Measurements from ENCODE around the gene SEH1L.

DNA sequence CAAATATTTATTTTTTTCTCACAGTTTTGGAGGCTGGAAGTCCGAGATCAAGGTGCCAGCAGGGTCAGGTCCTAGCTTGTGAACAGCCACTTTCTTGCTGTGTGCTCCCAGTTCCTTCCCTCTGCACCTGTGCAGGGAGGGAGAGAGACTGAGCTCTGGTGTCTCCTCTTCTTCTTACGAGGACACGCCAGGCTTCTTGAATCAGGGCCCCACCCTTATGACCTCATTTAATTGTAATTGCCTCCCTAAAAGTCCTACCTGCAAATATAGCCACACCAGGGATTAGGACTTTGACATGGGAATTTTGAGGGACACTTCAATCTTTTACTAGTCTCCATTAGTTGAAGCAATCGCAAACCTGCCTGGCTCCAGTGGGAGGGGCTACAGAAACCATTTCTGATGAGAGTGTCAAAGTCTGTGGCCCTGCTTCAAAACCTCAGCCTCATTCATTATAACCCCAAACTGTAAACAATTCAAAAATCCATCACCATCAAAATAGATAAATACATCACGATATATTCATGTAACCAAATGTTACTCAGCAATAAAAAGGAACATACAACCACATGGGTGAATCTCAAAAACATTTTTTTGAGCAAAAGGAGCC, 18.2 kb upstream of the SEH1L start:
- TF ChIP-seq POLR2AphosphoS5 (IDR thresholded peaks at IDR 0.05) = no peak
- TF ChIP-seq, protein P1, sequence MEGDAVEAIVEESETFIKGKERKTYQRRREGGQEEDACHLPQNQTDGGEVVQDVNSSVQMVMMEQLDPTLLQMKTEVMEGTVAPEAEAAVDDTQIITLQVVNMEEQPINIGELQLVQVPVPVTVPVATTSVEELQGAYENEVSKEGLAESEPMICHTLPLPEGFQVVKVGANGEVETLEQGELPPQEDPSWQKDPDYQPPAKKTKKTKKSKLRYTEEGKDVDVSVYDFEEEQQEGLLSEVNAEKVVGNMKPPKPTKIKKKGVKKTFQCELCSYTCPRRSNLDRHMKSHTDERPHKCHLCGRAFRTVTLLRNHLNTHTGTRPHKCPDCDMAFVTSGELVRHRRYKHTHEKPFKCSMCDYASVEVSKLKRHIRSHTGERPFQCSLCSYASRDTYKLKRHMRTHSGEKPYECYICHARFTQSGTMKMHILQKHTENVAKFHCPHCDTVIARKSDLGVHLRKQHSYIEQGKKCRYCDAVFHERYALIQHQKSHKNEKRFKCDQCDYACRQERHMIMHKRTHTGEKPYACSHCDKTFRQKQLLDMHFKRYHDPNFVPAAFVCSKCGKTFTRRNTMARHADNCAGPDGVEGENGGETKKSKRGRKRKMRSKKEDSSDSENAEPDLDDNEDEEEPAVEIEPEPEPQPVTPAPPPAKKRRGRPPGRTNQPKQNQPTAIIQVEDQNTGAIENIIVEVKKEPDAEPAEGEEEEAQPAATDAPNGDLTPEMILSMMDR (IDR thresholded peaks at IDR 0.05) = no peak

Measured in transverse colon (tissue), 4 donors.